ENCODE measurements around the gene KCNIP4. TPM values are rescaled to one million over a fixed set of nuclear protein-coding genes. Genes with fewer than 3 reads are reported as not detected.
A peak's percentile ranks its signal among the peaks of the same experiment; 100 is the strongest.

Gene KCNIP4
- total and polyA plus RNA-seq, 2 of the 8 experiments (the other 6 are each of a cell fraction or from before 2014, with no cell fraction given): 0.06 TPM; not detected in 1

DNA sequence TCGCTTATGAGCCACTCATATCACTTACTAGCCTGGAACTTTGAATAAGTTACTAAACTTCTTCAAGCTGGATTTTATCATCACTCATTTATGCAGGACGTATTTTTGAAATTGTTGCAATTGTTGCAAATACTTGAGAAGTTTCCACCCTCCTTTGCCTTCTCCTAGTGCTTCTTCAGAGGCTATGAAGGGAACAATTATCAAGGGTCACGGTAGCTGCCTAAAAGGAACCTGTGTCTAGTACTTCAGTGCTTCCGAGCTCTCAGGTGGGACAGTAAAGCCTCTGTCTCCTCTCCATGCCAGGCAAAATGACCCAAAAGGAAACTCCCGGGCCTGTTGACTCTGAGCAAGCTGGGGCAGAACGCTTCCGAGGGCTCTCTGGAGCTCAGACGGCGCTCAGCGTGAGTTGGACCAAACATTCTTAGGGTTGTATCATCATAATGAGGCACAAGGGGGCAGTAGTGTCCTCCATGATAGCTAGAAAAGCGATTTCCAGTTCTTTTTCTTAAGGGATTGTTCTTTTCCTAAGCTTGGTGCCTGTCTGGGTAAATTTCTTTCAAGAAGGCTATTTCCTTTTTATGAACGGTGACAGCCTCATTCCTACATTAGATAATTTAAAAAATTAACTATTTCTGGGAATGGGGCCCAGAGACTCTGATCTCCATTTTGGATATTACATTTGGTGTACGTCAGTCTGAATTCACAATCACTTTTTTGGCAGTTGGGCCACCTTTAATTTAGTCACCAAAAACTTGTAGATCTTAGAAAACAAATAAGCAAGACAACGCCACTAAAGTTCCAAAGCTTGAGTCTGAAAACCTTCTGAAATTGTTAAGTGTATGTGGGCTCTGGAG is 1175.2 kb downstream of the KCNIP4 start (continued):
- no peak for TF ChIP-seq TBP (IDR thresholded peaks at IDR 0.05; ENCODE audit: low read depth, low read length)
- peak; percentile 3; the same call in 1 of the 2 replicates for TF ChIP-seq BRCA1 (IDR thresholded peaks at IDR 0.05; ENCODE audit: low read depth, low read length)
- peak; percentile 86 to 88 for TF ChIP-seq RAD21 (IDR thresholded peaks at IDR 0.05 in 1 of 2, conservative IDR thresholded peaks at IDR 0.05 in 1 of 2; ENCODE audit: low read depth in 2 of 2, low read length in 2 of 2)
- peak; percentile 72 for TF ChIP-seq TEAD4 (IDR thresholded peaks at IDR 0.05; ENCODE audit: low read depth, low read length)
- 0 out of 2 replicates have a peak, but pooled peaks have one; percentile 20 for TF ChIP-seq CHD2 (IDR thresholded peaks at IDR 0.05; ENCODE audit: low read length)
- TF ChIP-seq EGR1 (IDR thresholded peaks at IDR 0.05; ENCODE audit: borderline replicate concordance, low read depth, low read length): no peak
- no peak for TF ChIP-seq HDAC2 (IDR thresholded peaks at IDR 0.05; ENCODE audit: borderline replicate concordance in 1 of 2, low read depth in 2 of 2, low read length in 2 of 2)
- TF ChIP-seq JUN (IDR thresholded peaks at IDR 0.05; ENCODE audit: low read depth, low read length): no peak
- no peak for TF ChIP-seq CBX5 (IDR thresholded peaks at IDR 0.05; ENCODE audit: low read depth, low read length)

Measured in H1 (cell line).